Transverse colon (tissue), 4 donors: ENCODE results near the gene PDE6H. TPM values are rescaled to one million over a fixed set of nuclear protein-coding genes. Genes with fewer than 3 reads are reported as not detected.

Experiments
- DNase-seq: peaks from one replicate; pipeline ENCODE4 v3.0.0-alpha.2; 2019
- H3K27ac ChIP-seq, 4 donors: fragments of 200-600 bp; sonication (generic); 2 replicates each; pipeline ENCODE4 v1.5.1; 2016 to 2018; ENCODE audit warnings: inconsistent platforms in 4 of 4
- H3K27me3 ChIP-seq: fragments of 200-600 bp; sonication (generic); 2 replicates; pipeline ENCODE4 v1.5.1; 2017; ENCODE audit warnings: inconsistent platforms
- H3K36me3 ChIP-seq, 4 donors: fragments of 200-600 bp; sonication (generic); 2 replicates each; pipeline ENCODE4 v1.5.1; 2017 to 2019; ENCODE audit warnings: inconsistent platforms in 4 of 4
- H3K4me1 ChIP-seq, 4 donors: fragments of 200-600 bp; sonication (generic); 2 replicates each; pipeline ENCODE4 v1.5.1; 2017 to 2020; ENCODE audit warnings: inconsistent platforms in 4 of 4
- H3K4me3 ChIP-seq, 4 donors: fragments of 200-600 bp; sonication (generic); 1 replicate in 1 of 4; 2 replicates in 3 of 4; pipeline versions ENCODE4 v1.5.1 to v1.6.1; 2017 to 2019; ENCODE audit warnings: inconsistent platforms in 4 of 4
- H3K9me3 ChIP-seq, 2 donors: fragments of 200-600 bp; sonication (generic); 2 replicates each; pipeline ENCODE4 v1.5.1; 2017 to 2019; ENCODE audit warnings: inconsistent platforms in 2 of 2
- EP300 ChIP-seq: sonication (generic); formaldehyde crosslinking; IDR thresholded peaks from one replicate; pipeline ENCODE4 v1.6.1; 2017; ENCODE audit warnings: antibody characterized with exemption, low read depth
- POLR2A ChIP-seq: fragments of 450-650 bp; IDR thresholded peaks from one replicate; pipeline ENCODE4 v1.6.1; 2016; ENCODE audit warnings: antibody characterized with exemption, mild to moderate bottlenecking, moderate library complexity
- POLR2AphosphoS5 ChIP-seq, 3 donors: sonication (generic); formaldehyde crosslinking; IDR thresholded peaks; one replicate each; pipeline ENCODE4 v1.6.1; 2016; ENCODE audit warnings: antibody characterized with exemption in 3 of 3
- WGBS, 2 donors: methylation state at CpG; one replicate each; pipeline ENCODE4 v1.1.5; 2018; ENCODE audit warnings: low coverage in 1 of 2; 5-methylcytosine and 5-hydroxymethylcytosine counted together
- in situ Hi-C, 4 donors: fragments of 200-750 bp; cut with MboI; loops; one replicate each; pipeline versions ENCODE4 v1.15.0 to v1.15.1; 2017; ENCODE audit warnings: low sequenced_read_pairs in 3 of 4, low pct_ligation_motif_present in 1 of 4, low pct_unique_long_range_greater_than_20kb in 1 of 4
- intact Hi-C: fragments of 100-400 bp; cut with DNase I; formaldehyde crosslinking; loops from one replicate; pipeline ENCODE4 v1.15.1; 2023; ENCODE audit warnings: low total_unique reads
- total RNA-seq, 4 donors: library from RNA; depleted of rRNA; stranded (reverse); fragments of >200 nt; gene quantifications; one replicate each; pipeline ENCODE4 v1.1.0, GENCODE V29; 2016
- TF ChIP-seq, protein P1 (sequence below), 5 experiments: fragments of 200-600 bp in 3 of 5; fragments of 450-650 bp in 2 of 5; sonication (generic) in 3 of 5; IDR thresholded peaks; 1 replicate in 2 of 5; 2 replicates in 3 of 5; pipeline ENCODE4 v1.5.1; 2016 to 2017; ENCODE audit warnings: antibody characterized with exemption in 5 of 5, inconsistent platforms in 3 of 5, mild to moderate bottlenecking in 2 of 5, moderate library complexity in 1 of 5

Gene PDE6H
- total RNA-seq, 4 donors from 2014 or later, result not detected

DNA sequence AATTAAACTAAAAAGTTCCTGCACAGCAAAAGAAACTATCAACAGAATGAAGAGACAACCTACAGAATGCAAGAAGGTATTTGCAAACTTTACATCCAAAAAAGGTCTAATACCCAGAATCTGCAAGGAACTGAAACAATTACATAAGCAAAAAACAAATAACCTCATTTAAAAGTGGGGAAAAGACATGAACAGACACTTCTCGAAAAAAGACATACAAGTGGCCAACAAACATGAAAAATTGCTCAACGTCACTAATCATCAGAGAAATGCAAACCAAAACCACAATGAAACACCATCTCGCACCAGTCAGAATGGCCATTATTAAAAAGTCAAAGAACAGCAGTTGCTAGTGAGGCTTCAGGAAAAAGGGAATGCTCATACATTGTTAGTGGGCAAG lies 15.2 kb downstream of the PDE6H start:
- intact Hi-C loops, result loop anchor here (5.0 kb wide), 1 partner anchor 136 kb away; no protein-coding TSS in a partner anchor
- Histone ChIP-seq H3K9me3 (no peaks in the 10 kb centered on the region), H3K4me3 (no peak overlapping the region), H3K4me1 (no peaks in the 10 kb centered on the region), H3K36me3 (no peaks in the 10 kb centered on the region), H3K27ac (no peak overlapping the region), H3K27me3 (no peaks in the 10 kb centered on the region)
- in situ Hi-C loops, result no loop called here
- TF ChIP-seq, protein P1, sequence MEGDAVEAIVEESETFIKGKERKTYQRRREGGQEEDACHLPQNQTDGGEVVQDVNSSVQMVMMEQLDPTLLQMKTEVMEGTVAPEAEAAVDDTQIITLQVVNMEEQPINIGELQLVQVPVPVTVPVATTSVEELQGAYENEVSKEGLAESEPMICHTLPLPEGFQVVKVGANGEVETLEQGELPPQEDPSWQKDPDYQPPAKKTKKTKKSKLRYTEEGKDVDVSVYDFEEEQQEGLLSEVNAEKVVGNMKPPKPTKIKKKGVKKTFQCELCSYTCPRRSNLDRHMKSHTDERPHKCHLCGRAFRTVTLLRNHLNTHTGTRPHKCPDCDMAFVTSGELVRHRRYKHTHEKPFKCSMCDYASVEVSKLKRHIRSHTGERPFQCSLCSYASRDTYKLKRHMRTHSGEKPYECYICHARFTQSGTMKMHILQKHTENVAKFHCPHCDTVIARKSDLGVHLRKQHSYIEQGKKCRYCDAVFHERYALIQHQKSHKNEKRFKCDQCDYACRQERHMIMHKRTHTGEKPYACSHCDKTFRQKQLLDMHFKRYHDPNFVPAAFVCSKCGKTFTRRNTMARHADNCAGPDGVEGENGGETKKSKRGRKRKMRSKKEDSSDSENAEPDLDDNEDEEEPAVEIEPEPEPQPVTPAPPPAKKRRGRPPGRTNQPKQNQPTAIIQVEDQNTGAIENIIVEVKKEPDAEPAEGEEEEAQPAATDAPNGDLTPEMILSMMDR (IDR thresholded peaks at IDR 0.05), result no peak
- TF ChIP-seq POLR2AphosphoS5 (IDR thresholded peaks at IDR 0.05) (no peak), POLR2A (no peak), EP300 (no peak)
- no peak for DNase-seq
- 69 to 80% methylated on average over 3 of the region's 3 CpGs for WGBS, 2 donors

DNA sequence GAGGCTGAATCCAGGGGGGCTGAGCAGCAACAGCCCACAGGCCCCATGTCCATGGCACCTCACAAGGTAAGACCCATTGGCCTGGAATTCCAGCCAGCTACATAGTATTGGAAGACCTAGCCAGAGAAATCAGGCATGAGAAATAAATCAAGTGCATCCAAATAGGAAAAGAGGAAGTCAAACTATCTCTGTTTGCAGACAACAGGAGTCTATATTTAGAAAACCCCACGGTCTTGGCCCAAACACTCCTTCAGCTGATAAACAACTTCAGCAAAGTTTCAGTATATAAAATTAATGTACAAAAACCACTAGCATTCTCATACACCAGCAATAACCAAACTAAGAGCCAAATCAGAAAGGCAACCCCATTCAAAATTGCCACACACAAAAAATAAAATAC lies 16.9 kb downstream of the PDE6H start:
- Histone ChIP-seq H3K9me3 (no peaks in the 10 kb centered on the region), H3K36me3 (no peaks in the 10 kb centered on the region), H3K27me3 (no peaks in the 10 kb centered on the region), H3K4me1 (no peaks in the 10 kb centered on the region), H3K4me3 (no peak overlapping the region), H3K27ac (no peak overlapping the region)
- WGBS, 2 donors, result 60% methylated on average over 1 of the region's 1 CpG; no CpG with 5 or more reads in 1 of the 2 donors
- intact Hi-C loops (loop anchor here (5.0 kb wide), 1 partner anchor 137 kb away; no protein-coding TSS in a partner anchor), in situ Hi-C loops (loop anchor here in 1 of 4 donors (10.0 kb wide), 1 partner anchor 265 kb away; no protein-coding TSS in a partner anchor)
- TF ChIP-seq, protein P1 (IDR thresholded peaks at IDR 0.05), result no peak
- DNase-seq, result no peak

- TF ChIP-seq, protein P1 (IDR thresholded peaks at IDR 0.05), result no peak
- TF ChIP-seq POLR2AphosphoS5 (IDR thresholded peaks at IDR 0.05) (no peak), EP300 (no peak), POLR2A (no peak)
- H3K27ac ChIP-seq, result no peak overlapping the region
- in situ Hi-C loops (loop anchor here in 1 of 4 donors (10.0 kb wide), 1 partner anchor 266 kb away; no protein-coding TSS in a partner anchor), intact Hi-C loops (no loop called here)
- no peaks in the 10 kb centered on the region for H3K27me3 ChIP-seq
- H3K4me3 ChIP-seq, result no peak overlapping the region
- no peaks in the 10 kb centered on the region for H3K36me3 ChIP-seq
- no peak for DNase-seq
- peaks cover 0 to 9% (median 0%) of the 10 kb centered on the region in 4 donors for H3K4me1 ChIP-seq
- H3K9me3 ChIP-seq, result no peaks in the 10 kb centered on the region
Measured at GRCh38 chr12:14991069-14991468, 18.2 kb downstream of the PDE6H start.

DNA sequence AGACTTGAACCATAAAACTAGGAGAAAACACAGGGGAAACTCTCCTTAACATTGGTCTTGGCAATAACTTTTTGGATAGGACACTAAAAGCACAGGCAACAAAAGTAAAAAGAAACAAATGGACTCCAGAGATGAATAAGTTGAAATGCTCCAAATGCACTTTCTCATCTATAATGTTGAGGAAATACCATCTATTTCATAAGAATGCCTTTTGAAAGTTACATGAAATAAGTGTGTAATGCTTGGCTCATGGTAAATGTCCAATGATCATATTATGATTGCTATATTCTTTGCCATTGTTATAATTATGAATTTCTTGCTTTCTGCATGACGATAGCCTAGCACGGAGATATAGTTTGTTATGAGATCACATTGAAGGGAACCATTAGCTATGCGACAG lies 19.8 kb downstream of the PDE6H start:
- Histone ChIP-seq H3K4me3 (no peak overlapping the region), H3K27me3 (no peaks in the 10 kb centered on the region), H3K4me1 (peaks cover 0 to 9% (median 0%) of the 10 kb centered on the region in 4 donors), H3K9me3 (no peaks in the 10 kb centered on the region), H3K36me3 (no peaks in the 10 kb centered on the region), H3K27ac (no peak overlapping the region)
- intact Hi-C loops, result no loop called here
- 92 to 94% methylated on average over 2 to 3 of the region's 3 CpGs for WGBS, 2 donors
- DNase-seq, result no peak
- in situ Hi-C loops, result loop anchor here in 1 of 4 donors (10.0 kb wide), 1 partner anchor 268 kb away; no protein-coding TSS in a partner anchor
- TF ChIP-seq, protein P1 (IDR thresholded peaks at IDR 0.05), result no peak
- no peak for TF ChIP-seq EP300
